ENCODE results near the gene MPHOSPH10. TPM values are rescaled to one million over a fixed set of nuclear protein-coding genes. Genes with fewer than 3 reads are reported as not detected.
"Not testable (repeated sequence)": the region's sequence is repeated elsewhere in the genome, so short reads cannot be mapped to it uniquely, and the experiment has no call there.

MPHOSPH10 gene
- total RNA-seq, 1 donor from 2014 or later, result 7.8 TPM

GRCh38 chr2:71100195-71100964 lies 30.1 kb upstream of the MPHOSPH10 start:
- Histone ChIP-seq H3K4me1 (ENCODE audit: control insufficient read depth in 3 of 3, insufficient read depth in 3 of 3, low read length in 3 of 3) (no peaks in the 10 kb centered on the region), H3K27me3 (ENCODE audit: control insufficient read depth in 3 of 3, insufficient read depth in 3 of 3, low read length in 3 of 3) (no peaks in the 10 kb centered on the region), H3K9ac (ENCODE audit: low read depth in 1 of 3, low read length in 3 of 3) (no peak overlapping the region), H3K9me3 (ENCODE audit: control insufficient read depth in 3 of 3, low read length in 3 of 3) (no peaks in the 10 kb centered on the region), H3K27ac (ENCODE audit: low read depth, low read length) (no peak overlapping the region), H3K4me3 (ENCODE audit: low read length in 3 of 3) (no peak overlapping the region), H3K36me3 (ENCODE audit: control insufficient read depth in 3 of 3, insufficient read depth in 3 of 3, low read length in 3 of 3) (no peaks in the 10 kb centered on the region)

GRCh38 chr2:71101656-71102055 lies 28.8 kb upstream of the MPHOSPH10 start:
- Histone ChIP-seq H3K4me1 (ENCODE audit: control insufficient read depth in 3 of 3, insufficient read depth in 3 of 3, low read length in 3 of 3) (no peaks in the 10 kb centered on the region), H3K9ac (ENCODE audit: low read depth in 1 of 3, low read length in 3 of 3) (no peak overlapping the region), H3K36me3 (ENCODE audit: control insufficient read depth in 3 of 3, insufficient read depth in 3 of 3, low read length in 3 of 3) (no peaks in the 10 kb centered on the region), H3K27me3 (ENCODE audit: control insufficient read depth in 3 of 3, insufficient read depth in 3 of 3, low read length in 3 of 3) (no peaks in the 10 kb centered on the region), H3K4me3 (ENCODE audit: low read length in 3 of 3) (no peak overlapping the region), H3K27ac (ENCODE audit: low read depth, low read length) (no peak overlapping the region), H3K9me3 (ENCODE audit: control insufficient read depth in 3 of 3, low read length in 3 of 3) (no peaks in the 10 kb centered on the region)

GRCh38 chr2:71102981-71103681 lies 27.3 kb upstream of the MPHOSPH10 start:
- Histone ChIP-seq H3K9me3 (ENCODE audit: control insufficient read depth in 3 of 3, low read length in 3 of 3) (no peaks in the 10 kb centered on the region), H3K4me3 (ENCODE audit: low read length in 3 of 3) (no peak overlapping the region), H3K27ac (ENCODE audit: low read depth, low read length) (no peak overlapping the region), H3K27me3 (ENCODE audit: control insufficient read depth in 3 of 3, insufficient read depth in 3 of 3, low read length in 3 of 3) (no peaks in the 10 kb centered on the region), H3K36me3 (ENCODE audit: control insufficient read depth in 3 of 3, insufficient read depth in 3 of 3, low read length in 3 of 3) (no peaks in the 10 kb centered on the region), H3K9ac (ENCODE audit: low read depth in 1 of 3, low read length in 3 of 3) (no peak overlapping the region), H3K4me1 (ENCODE audit: control insufficient read depth in 3 of 3, insufficient read depth in 3 of 3, low read length in 3 of 3) (no peaks in the 10 kb centered on the region)

GRCh38 chr2:71103809-71104208 lies 26.6 kb upstream of the MPHOSPH10 start:
- Histone ChIP-seq H3K9ac (ENCODE audit: low read depth in 1 of 3, low read length in 3 of 3) (no peak overlapping the region), H3K27me3 (ENCODE audit: control insufficient read depth in 3 of 3, insufficient read depth in 3 of 3, low read length in 3 of 3) (no peaks in the 10 kb centered on the region), H3K4me3 (ENCODE audit: low read length in 3 of 3) (no peak overlapping the region), H3K36me3 (ENCODE audit: control insufficient read depth in 3 of 3, insufficient read depth in 3 of 3, low read length in 3 of 3) (peaks cover 1 to 6% (median 3%) of the 10 kb centered on the region in 3 donors), H3K9me3 (ENCODE audit: control insufficient read depth in 3 of 3, low read length in 3 of 3) (no peaks in the 10 kb centered on the region), H3K4me1 (ENCODE audit: control insufficient read depth in 3 of 3, insufficient read depth in 3 of 3, low read length in 3 of 3) (no peaks in the 10 kb centered on the region), H3K27ac (ENCODE audit: low read depth, low read length) (no peak overlapping the region)

- not testable (repeated sequence) for H3K4me1 ChIP-seq (ENCODE audit: control insufficient read depth in 3 of 3, insufficient read depth in 3 of 3, low read length in 3 of 3); H3K9ac ChIP-seq (ENCODE audit: low read depth in 1 of 3, low read length in 3 of 3); H3K27me3 ChIP-seq (ENCODE audit: control insufficient read depth in 3 of 3, insufficient read depth in 3 of 3, low read length in 3 of 3); H3K9me3 ChIP-seq (ENCODE audit: control insufficient read depth in 3 of 3, low read length in 3 of 3); H3K27ac ChIP-seq (ENCODE audit: low read depth, low read length); H3K4me3 ChIP-seq (ENCODE audit: low read length in 3 of 3)
- peaks cover 5 to 16% (median 15%) of the 10 kb centered on the region in 3 donors for H3K36me3 ChIP-seq (ENCODE audit: control insufficient read depth in 3 of 3, insufficient read depth in 3 of 3, low read length in 3 of 3)
Measured at GRCh38 chr2:71106463-71106862, 24.0 kb upstream of the MPHOSPH10 start.

GRCh38 chr2:71108091-71108490 lies 22.3 kb upstream of the MPHOSPH10 start:
- H3K27ac ChIP-seq (ENCODE audit: low read depth, low read length), result no peak overlapping the region
- H3K27me3 ChIP-seq (ENCODE audit: control insufficient read depth in 3 of 3, insufficient read depth in 3 of 3, low read length in 3 of 3), result no peaks in the 10 kb centered on the region
- no peaks in the 10 kb centered on the region for H3K9me3 ChIP-seq (ENCODE audit: control insufficient read depth in 3 of 3, low read length in 3 of 3)
- H3K9ac ChIP-seq (ENCODE audit: low read depth in 1 of 3, low read length in 3 of 3), result no peak overlapping the region
- H3K4me1 ChIP-seq (ENCODE audit: control insufficient read depth in 3 of 3, insufficient read depth in 3 of 3, low read length in 3 of 3), result no peaks in the 10 kb centered on the region
- H3K4me3 ChIP-seq (ENCODE audit: low read length in 3 of 3), result no peak overlapping the region
- peaks cover 5 to 18% (median 17%) of the 10 kb centered on the region in 3 donors for H3K36me3 ChIP-seq (ENCODE audit: control insufficient read depth in 3 of 3, insufficient read depth in 3 of 3, low read length in 3 of 3)

GRCh38 chr2:71113843-71114242 lies 16.6 kb upstream of the MPHOSPH10 start:
- no peak overlapping the region for H3K27ac ChIP-seq (ENCODE audit: low read depth, low read length)
- no peaks in the 10 kb centered on the region for H3K4me1 ChIP-seq (ENCODE audit: control insufficient read depth in 3 of 3, insufficient read depth in 3 of 3, low read length in 3 of 3)
- H3K4me3 ChIP-seq (ENCODE audit: low read length in 3 of 3), result no peak overlapping the region
- H3K9ac ChIP-seq (ENCODE audit: low read depth in 1 of 3, low read length in 3 of 3), result no peak overlapping the region
- peaks cover 14 to 35% (median 33%) of the 10 kb centered on the region in 3 donors for H3K36me3 ChIP-seq (ENCODE audit: control insufficient read depth in 3 of 3, insufficient read depth in 3 of 3, low read length in 3 of 3)
- H3K9me3 ChIP-seq (ENCODE audit: control insufficient read depth in 3 of 3, low read length in 3 of 3), result no peaks in the 10 kb centered on the region
- H3K27me3 ChIP-seq (ENCODE audit: control insufficient read depth in 3 of 3, insufficient read depth in 3 of 3, low read length in 3 of 3), result no peaks in the 10 kb centered on the region

- Histone ChIP-seq H3K27me3 (ENCODE audit: control insufficient read depth in 3 of 3, insufficient read depth in 3 of 3, low read length in 3 of 3) (no peaks in the 10 kb centered on the region), H3K9ac (ENCODE audit: low read depth in 1 of 3, low read length in 3 of 3) (peak overlapping the region in 1 of 3 donors; percentile 3), H3K4me3 (ENCODE audit: low read length in 3 of 3) (no peak overlapping the region), H3K4me1 (ENCODE audit: control insufficient read depth in 3 of 3, insufficient read depth in 3 of 3, low read length in 3 of 3) (no peaks in the 10 kb centered on the region), H3K36me3 (ENCODE audit: control insufficient read depth in 3 of 3, insufficient read depth in 3 of 3, low read length in 3 of 3) (peaks cover 17 to 39% (median 38%) of the 10 kb centered on the region in 3 donors), H3K27ac (ENCODE audit: low read depth, low read length) (no peak overlapping the region), H3K9me3 (ENCODE audit: control insufficient read depth in 3 of 3, low read length in 3 of 3) (no peaks in the 10 kb centered on the region)
Measured at GRCh38 chr2:71117063-71117462, 13.4 kb upstream of the MPHOSPH10 start.

GRCh38 chr2:71120195-71120594 lies 10.2 kb upstream of the MPHOSPH10 start:
- H3K36me3 ChIP-seq (ENCODE audit: control insufficient read depth in 3 of 3, insufficient read depth in 3 of 3, low read length in 3 of 3), result peaks cover 22 to 33% (median 30%) of the 10 kb centered on the region in 3 donors
- H3K4me3 ChIP-seq (ENCODE audit: low read length in 3 of 3), result no peak overlapping the region
- no peak overlapping the region for H3K9ac ChIP-seq (ENCODE audit: low read depth in 1 of 3, low read length in 3 of 3)
- peaks cover 0 to 3% (median 0%) of the 10 kb centered on the region in 3 donors for H3K4me1 ChIP-seq (ENCODE audit: control insufficient read depth in 3 of 3, insufficient read depth in 3 of 3, low read length in 3 of 3)
- H3K27me3 ChIP-seq (ENCODE audit: control insufficient read depth in 3 of 3, insufficient read depth in 3 of 3, low read length in 3 of 3), result no peaks in the 10 kb centered on the region
- no peak overlapping the region for H3K27ac ChIP-seq (ENCODE audit: low read depth, low read length)
- no peaks in the 10 kb centered on the region for H3K9me3 ChIP-seq (ENCODE audit: control insufficient read depth in 3 of 3, low read length in 3 of 3)

- Histone ChIP-seq H3K4me3 (ENCODE audit: low read length in 3 of 3) (no peak overlapping the region), H3K4me1 (ENCODE audit: control insufficient read depth in 3 of 3, insufficient read depth in 3 of 3, low read length in 3 of 3) (peaks cover 0 to 3% (median 0%) of the 10 kb centered on the region in 3 donors), H3K9me3 (ENCODE audit: control insufficient read depth in 3 of 3, low read length in 3 of 3) (no peaks in the 10 kb centered on the region), H3K9ac (ENCODE audit: low read depth in 1 of 3, low read length in 3 of 3) (no peak overlapping the region), H3K27ac (ENCODE audit: low read depth, low read length) (no peak overlapping the region), H3K36me3 (ENCODE audit: control insufficient read depth in 3 of 3, insufficient read depth in 3 of 3, low read length in 3 of 3) (peaks cover 22 to 33% (median 30%) of the 10 kb centered on the region in 3 donors), H3K27me3 (ENCODE audit: control insufficient read depth in 3 of 3, insufficient read depth in 3 of 3, low read length in 3 of 3) (no peaks in the 10 kb centered on the region)
Measured at GRCh38 chr2:71121479-71121878, 9.0 kb upstream of the MPHOSPH10 start.
